Measurements from ENCODE around the gene RAB6B. TPM values are rescaled to one million over a fixed set of nuclear protein-coding genes. Genes with fewer than 3 reads are reported as not detected.
A peak's percentile ranks its signal among the peaks of the same experiment; 100 is the strongest.

The RAB6B gene
- total RNA-seq, 3 donors from 2014 or later = 0.15 to 0.63 (median 0.26) TPM

- H3K36me3 Mint-ChIP-seq (ENCODE audit: insufficient read depth) = peaks cover 23% of the 10 kb centered on the region
- DNase-seq = no peak
- H3K4me1 Mint-ChIP-seq (ENCODE audit: low read depth) = no peaks in the 10 kb centered on the region
- H3K9me3 Mint-ChIP-seq = no peaks in the 10 kb centered on the region
- no peak overlapping the region for H3K4me3 Mint-ChIP-seq
- no peak for ATAC-seq
- H3K27me3 Mint-ChIP-seq (ENCODE audit: low read depth) = no peaks in the 10 kb centered on the region
Observed at GRCh38 chr3:133828576-133829309, 66.9 kb downstream of the RAB6B start.

- no peak overlapping the region for H3K4me3 Mint-ChIP-seq
- peaks cover 32% of the 10 kb centered on the region for H3K36me3 Mint-ChIP-seq (ENCODE audit: insufficient read depth)
- no peaks in the 10 kb centered on the region for H3K27me3 Mint-ChIP-seq (ENCODE audit: low read depth)
- no peak for DNase-seq
- no peak for ATAC-seq
- H3K4me1 Mint-ChIP-seq (ENCODE audit: low read depth) = no peaks in the 10 kb centered on the region
- H3K9me3 Mint-ChIP-seq = no peaks in the 10 kb centered on the region
Observed at GRCh38 chr3:133827684-133828083, 68.0 kb downstream of the RAB6B start.

GRCh38 chr3:133827136-133827535 is 68.5 kb downstream of the RAB6B start:
- Mint-ChIP-seq H3K4me1 (ENCODE audit: low read depth) (no peaks in the 10 kb centered on the region), H3K36me3 (ENCODE audit: insufficient read depth) (peaks cover 36% of the 10 kb centered on the region), H3K9me3 (no peaks in the 10 kb centered on the region), H3K27me3 (ENCODE audit: low read depth) (no peaks in the 10 kb centered on the region), H3K4me3 (no peak overlapping the region)
- no peak for DNase-seq
- ATAC-seq = no peak

- Mint-ChIP-seq H3K36me3 (ENCODE audit: insufficient read depth) (peaks cover 43% of the 10 kb centered on the region), H3K4me1 (ENCODE audit: low read depth) (no peaks in the 10 kb centered on the region), H3K4me3 (no peak overlapping the region), H3K27me3 (ENCODE audit: low read depth) (no peaks in the 10 kb centered on the region), H3K9me3 (no peaks in the 10 kb centered on the region)
- no peak for DNase-seq
- ATAC-seq = no peak
Observed at GRCh38 chr3:133825969-133826727, 69.5 kb downstream of the RAB6B start.

- no peaks in the 10 kb centered on the region for H3K9me3 Mint-ChIP-seq
- ATAC-seq (no peak), DNase-seq (no peak)
- H3K27me3 Mint-ChIP-seq (ENCODE audit: low read depth) = no peaks in the 10 kb centered on the region
- H3K4me1 Mint-ChIP-seq (ENCODE audit: low read depth) = no peaks in the 10 kb centered on the region
- peaks cover 51% of the 10 kb centered on the region for H3K36me3 Mint-ChIP-seq (ENCODE audit: insufficient read depth)
- H3K4me3 Mint-ChIP-seq = no peak overlapping the region
Observed at GRCh38 chr3:133824961-133825485, 70.7 kb downstream of the RAB6B start.

GRCh38 chr3:133821767-133822638 is 73.7 kb downstream of the RAB6B start:
- H3K4me3 Mint-ChIP-seq = no peak overlapping the region
- no peaks in the 10 kb centered on the region for H3K27me3 Mint-ChIP-seq (ENCODE audit: low read depth)
- no peak for DNase-seq
- H3K9me3 Mint-ChIP-seq = no peaks in the 10 kb centered on the region
- peaks cover 58% of the 10 kb centered on the region for H3K36me3 Mint-ChIP-seq (ENCODE audit: insufficient read depth)
- no peak for ATAC-seq
- H3K4me1 Mint-ChIP-seq (ENCODE audit: low read depth) = no peaks in the 10 kb centered on the region

- DNase-seq (no peak), ATAC-seq (no peak)
- Mint-ChIP-seq H3K27me3 (ENCODE audit: low read depth) (no peaks in the 10 kb centered on the region), H3K4me1 (ENCODE audit: low read depth) (no peaks in the 10 kb centered on the region), H3K36me3 (ENCODE audit: insufficient read depth) (peaks cover 54% of the 10 kb centered on the region), H3K9me3 (no peaks in the 10 kb centered on the region), H3K4me3 (no peak overlapping the region)
Observed at GRCh38 chr3:133820889-133821675, 74.6 kb downstream of the RAB6B start.

- no peak for ATAC-seq
- no peak for DNase-seq
- H3K9me3 Mint-ChIP-seq = no peaks in the 10 kb centered on the region
- H3K4me3 Mint-ChIP-seq = no peak overlapping the region
- peaks cover under 1% of the 10 kb centered on the region for H3K4me1 Mint-ChIP-seq (ENCODE audit: low read depth)
- no peaks in the 10 kb centered on the region for H3K27me3 Mint-ChIP-seq (ENCODE audit: low read depth)
- peaks cover 52% of the 10 kb centered on the region for H3K36me3 Mint-ChIP-seq (ENCODE audit: insufficient read depth)
Observed at GRCh38 chr3:133820129-133820528, 75.6 kb downstream of the RAB6B start.

GRCh38 chr3:133815386-133815785 is 80.3 kb downstream of the RAB6B start:
- Mint-ChIP-seq H3K9me3 (no peaks in the 10 kb centered on the region), H3K27me3 (ENCODE audit: low read depth) (no peaks in the 10 kb centered on the region), H3K4me3 (no peak overlapping the region), H3K4me1 (ENCODE audit: low read depth) (peaks cover 12% of the 10 kb centered on the region), H3K36me3 (ENCODE audit: insufficient read depth) (peaks cover 43% of the 10 kb centered on the region)
- ATAC-seq = no peak
- DNase-seq = no peak

- Mint-ChIP-seq H3K36me3 (ENCODE audit: insufficient read depth) (peaks cover 51% of the 10 kb centered on the region), H3K4me3 (no peak overlapping the region), H3K9me3 (no peaks in the 10 kb centered on the region), H3K4me1 (ENCODE audit: low read depth) (peaks cover 23% of the 10 kb centered on the region), H3K27me3 (ENCODE audit: low read depth) (no peaks in the 10 kb centered on the region)
- DNase-seq (no peak), ATAC-seq (no peak)
Observed at GRCh38 chr3:133812872-133813271, 82.8 kb downstream of the RAB6B start.

GRCh38 chr3:133805702-133806475 is 89.8 kb downstream of the RAB6B start, which contains the start of gene SRPRB:
Gene SRPRB (plus strand): TSS chr3:133805815. CDS start chr3:133805849, 34 bp downstream.
- DNase-seq (peak; percentile 95), ATAC-seq (peak; percentile 97)
- Mint-ChIP-seq H3K9me3 (no peaks in the 10 kb centered on the region), H3K27me3 (ENCODE audit: low read depth) (peaks cover 2% of the 10 kb centered on the region), H3K36me3 (ENCODE audit: insufficient read depth) (peaks cover 27% of the 10 kb centered on the region), H3K4me1 (ENCODE audit: low read depth) (peaks cover 31% of the 10 kb centered on the region), H3K4me3 (peak within 1 kb of the TSS; percentile 98)

GRCh38 chr3:133805384-133805701 is 90.3 kb downstream of the RAB6B start:
- peaks cover 31% of the 10 kb centered on the region for H3K4me1 Mint-ChIP-seq (ENCODE audit: low read depth)
- H3K27me3 Mint-ChIP-seq (ENCODE audit: low read depth) = peaks cover 6% of the 10 kb centered on the region
- ATAC-seq (no peak), DNase-seq (no peak)
- H3K4me3 Mint-ChIP-seq = peak overlapping the region; percentile 98
- H3K36me3 Mint-ChIP-seq (ENCODE audit: insufficient read depth) = peaks cover 24% of the 10 kb centered on the region
- no peaks in the 10 kb centered on the region for H3K9me3 Mint-ChIP-seq

GRCh38 chr3:133804896-133805295 is 90.8 kb downstream of the RAB6B start:
- ATAC-seq (no peak), DNase-seq (no peak)
- H3K27me3 Mint-ChIP-seq (ENCODE audit: low read depth) = peaks cover 8% of the 10 kb centered on the region
- peak overlapping the region; percentile 98 for H3K4me3 Mint-ChIP-seq
- H3K4me1 Mint-ChIP-seq (ENCODE audit: low read depth) = peaks cover 28% of the 10 kb centered on the region
- peaks cover 21% of the 10 kb centered on the region for H3K36me3 Mint-ChIP-seq (ENCODE audit: insufficient read depth)
- no peaks in the 10 kb centered on the region for H3K9me3 Mint-ChIP-seq

Data from activated T-cell treated with anti-CD3 and anti-CD28 coated beads, Interleukin-2, amount 50 U/mL, for 4 hours (primary cell).